ENCODE data around the gene DACH2.

The DACH2 gene

GRCh38 chrX:86322913-86323312 is 174.7 kb downstream of the DACH2 start:
- no peak for DNase-seq (ENCODE audit: low spot score)

DNA sequence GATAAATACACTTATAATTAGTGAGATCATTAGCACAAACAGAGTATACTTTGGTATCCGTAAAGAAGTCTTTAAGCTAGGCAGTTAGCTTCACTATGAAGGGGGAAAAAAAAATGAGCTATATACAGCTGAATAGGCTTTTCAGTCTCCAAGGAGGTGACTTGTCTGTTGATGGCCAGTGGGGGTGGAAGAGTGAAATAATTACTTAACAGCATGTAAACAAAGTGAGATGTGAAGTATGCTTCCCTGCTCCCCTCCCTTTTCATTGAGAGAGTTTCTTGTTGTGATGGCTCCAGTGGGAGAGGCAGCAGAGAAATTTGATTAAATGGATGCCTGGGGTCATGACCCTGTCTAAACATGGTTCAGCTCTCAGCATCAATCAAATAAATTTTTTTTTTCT is 180.9 kb downstream of the DACH2 start:
- DNase-seq (ENCODE audit: low spot score): no peak

- no peak for DNase-seq (ENCODE audit: low spot score)
These were observed 200.4 kb downstream of the DACH2 start for GRCh38 chrX:86348669-86349068.

DNA sequence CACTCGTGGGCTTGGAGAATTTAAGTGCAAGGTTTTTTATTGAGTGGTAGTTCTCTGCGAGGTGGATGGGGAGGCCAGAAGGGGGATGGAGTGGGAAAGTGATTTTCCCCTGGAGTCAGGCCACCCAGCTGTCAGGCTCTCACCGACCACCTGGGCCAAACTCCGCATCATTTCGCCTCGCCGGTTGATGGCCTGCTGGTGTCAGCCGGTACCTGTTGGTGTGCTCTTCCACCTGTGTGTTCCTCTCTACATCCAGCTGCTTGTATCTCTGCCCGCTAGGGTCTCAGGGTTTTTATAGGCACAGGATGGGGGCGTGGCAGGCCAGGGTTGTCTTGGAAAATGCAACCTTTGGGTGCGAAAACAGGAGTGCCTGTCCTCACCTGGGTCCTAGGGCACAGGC is 200.9 kb downstream of the DACH2 start:
- no peak for DNase-seq (ENCODE audit: low spot score)

DNA sequence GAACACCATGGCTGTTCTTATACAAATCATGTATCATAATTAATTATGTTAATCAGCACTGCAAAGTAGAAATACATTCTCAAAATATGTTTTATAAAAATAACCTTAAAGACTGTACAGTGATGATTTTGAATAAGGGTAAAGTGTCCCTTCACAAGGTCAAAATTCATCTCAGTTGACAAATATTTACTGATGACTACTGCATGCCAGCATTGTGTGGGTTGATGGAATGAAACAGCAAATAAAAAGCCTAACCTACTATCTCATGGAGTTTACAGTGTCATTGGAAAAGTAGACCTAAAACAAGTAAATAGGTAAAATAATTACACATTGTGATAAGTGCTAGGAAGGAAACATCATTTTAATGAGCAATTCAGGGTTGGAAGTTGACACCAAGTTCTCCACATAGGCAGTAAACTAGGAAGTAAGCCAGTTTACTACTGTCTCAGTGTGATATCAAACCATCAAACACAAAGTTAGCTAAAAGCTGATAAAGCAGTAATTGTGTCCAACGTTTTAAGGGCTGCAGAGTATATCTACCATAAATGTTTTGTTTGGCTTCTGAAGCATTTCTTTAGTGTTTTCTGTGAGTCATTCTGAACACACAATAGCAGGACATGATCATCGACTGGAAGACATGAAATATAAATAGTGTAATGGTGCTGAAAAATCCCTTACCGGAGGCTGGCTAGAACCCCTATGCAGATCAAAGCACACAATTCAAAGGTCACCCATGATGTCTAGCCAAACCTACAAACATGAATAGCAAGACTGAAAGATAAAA is 221.8 kb downstream of the DACH2 start:
- DNase-seq (ENCODE audit: low spot score): no peak

DNA sequence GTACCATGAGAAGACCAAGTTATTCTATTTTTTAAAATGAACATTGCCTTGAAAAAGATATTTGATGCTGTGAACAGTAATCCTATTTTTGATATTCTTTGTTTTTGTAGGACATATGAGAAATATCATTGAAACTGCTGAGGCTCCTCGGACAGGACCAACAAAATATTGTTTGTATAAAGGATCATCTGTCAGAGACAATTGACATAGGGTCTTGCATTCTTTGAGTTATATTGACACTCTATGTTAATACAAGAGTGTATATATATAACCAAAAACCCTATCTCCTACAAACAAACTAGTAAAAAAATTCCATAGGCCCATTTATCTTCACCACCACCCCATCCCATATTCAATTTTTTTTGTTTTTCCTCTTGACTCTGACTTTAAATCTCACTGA is 222.7 kb downstream of the DACH2 start:
- DNase-seq (ENCODE audit: low spot score): no peak

GRCh38 chrX:86379209-86379608 is 231.0 kb downstream of the DACH2 start:
- DNase-seq (ENCODE audit: low spot score): no peak

GRCh38 chrX:86383681-86384540 is 235.7 kb downstream of the DACH2 start:
- DNase-seq (ENCODE audit: low spot score): no peak

- DNase-seq (ENCODE audit: low spot score): no peak
These were observed 259.1 kb downstream of the DACH2 start for GRCh38 chrX:86407371-86407770.

- no peak for DNase-seq (ENCODE audit: low spot score)
These were observed 273.5 kb downstream of the DACH2 start for GRCh38 chrX:86421771-86422170.

DNA sequence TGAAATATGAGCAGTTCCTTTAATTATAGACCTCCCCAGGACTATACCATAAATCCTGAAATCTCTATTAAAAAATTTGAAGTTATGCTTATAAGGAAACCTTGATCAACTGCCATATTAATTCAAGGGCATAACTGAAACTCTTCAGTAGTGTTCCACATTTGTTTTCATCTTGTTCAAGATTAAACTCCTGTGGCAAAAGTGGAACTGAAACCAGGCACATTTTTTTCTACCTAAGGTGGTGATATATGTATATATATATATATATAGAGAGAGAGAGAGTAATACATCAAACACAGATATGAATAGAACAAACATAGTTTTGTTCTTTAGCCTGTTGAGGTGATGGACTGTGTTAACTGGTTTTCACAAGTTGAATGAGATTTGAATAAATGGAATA is 287.9 kb downstream of the DACH2 start:
- DNase-seq (ENCODE audit: low spot score): no peak

DNA sequence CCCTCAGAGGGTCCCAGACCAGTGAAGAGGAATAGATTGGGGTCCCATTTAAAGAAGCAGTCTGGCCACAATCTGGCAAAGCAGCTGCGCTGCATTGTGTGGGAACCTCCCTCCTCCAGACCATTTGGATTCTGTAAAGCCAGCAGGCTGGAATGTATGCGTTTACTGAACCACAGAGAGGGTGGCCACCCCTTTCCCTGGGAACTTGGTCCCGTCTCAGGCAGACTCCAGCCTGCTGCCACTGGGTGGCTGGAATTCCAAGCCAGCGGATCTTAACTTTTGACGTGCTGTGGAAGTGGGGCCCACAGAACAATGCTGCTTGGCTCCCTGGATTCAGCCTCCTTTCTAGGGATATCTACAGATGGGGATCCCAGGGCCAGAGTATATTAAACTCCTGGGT is 307.2 kb downstream of the DACH2 start:
- no peak for DNase-seq (ENCODE audit: low spot score)

- DNase-seq (ENCODE audit: low spot score): no peak
These were observed 312.5 kb downstream of the DACH2 start for GRCh38 chrX:86460760-86461159.

GRCh38 chrX:86504297-86504696 is 356.0 kb downstream of the DACH2 start:
- DNase-seq (ENCODE audit: low spot score): no peak

DNA sequence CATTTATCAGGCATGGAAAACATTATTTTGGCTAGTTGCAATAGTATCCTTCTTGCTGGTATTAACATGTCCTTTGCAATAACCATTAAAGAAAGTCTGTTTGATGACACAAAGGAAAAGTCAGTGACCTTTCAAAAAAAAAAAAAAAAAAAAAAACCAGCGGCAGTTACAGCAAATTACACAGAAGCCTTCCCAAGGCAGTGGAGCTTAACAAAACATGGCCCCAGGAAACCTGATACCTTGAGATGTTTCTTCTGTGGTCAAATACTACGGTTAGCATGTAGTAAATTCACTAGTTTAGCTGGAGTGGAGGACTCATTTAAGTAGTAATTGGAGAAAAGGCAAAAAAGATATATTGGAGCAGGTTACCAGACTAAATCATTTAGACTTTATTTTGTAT is 359.1 kb downstream of the DACH2 start:
- DNase-seq (ENCODE audit: low spot score): no peak

DNA sequence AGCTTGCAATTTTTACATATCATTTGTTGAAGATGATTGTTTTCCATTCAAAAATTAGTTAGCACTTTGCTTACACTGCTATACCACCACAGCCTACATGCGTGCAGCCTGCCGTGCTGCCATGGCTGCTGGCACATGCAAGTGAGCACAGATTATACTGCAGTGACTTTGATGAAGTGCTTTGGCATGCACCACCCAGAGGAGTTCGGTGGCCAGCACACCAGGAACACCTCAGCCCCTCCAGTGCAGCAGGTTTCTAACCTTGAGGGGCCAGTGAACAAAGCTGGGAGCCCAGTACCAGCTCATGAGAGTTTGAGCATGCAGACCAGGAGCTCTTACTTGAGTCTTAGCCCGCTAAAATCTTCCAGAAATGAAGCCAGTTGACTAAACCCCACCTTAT is 431.5 kb downstream of the DACH2 start:
- DNase-seq (ENCODE audit: low spot score): no peak

- no peak for DNase-seq (ENCODE audit: low spot score)
These were observed 456.4 kb downstream of the DACH2 start for GRCh38 chrX:86604607-86605006.

- no peak for DNase-seq (ENCODE audit: low spot score)
These were observed 548.7 kb downstream of the DACH2 start for GRCh38 chrX:86696951-86697350.

DNA sequence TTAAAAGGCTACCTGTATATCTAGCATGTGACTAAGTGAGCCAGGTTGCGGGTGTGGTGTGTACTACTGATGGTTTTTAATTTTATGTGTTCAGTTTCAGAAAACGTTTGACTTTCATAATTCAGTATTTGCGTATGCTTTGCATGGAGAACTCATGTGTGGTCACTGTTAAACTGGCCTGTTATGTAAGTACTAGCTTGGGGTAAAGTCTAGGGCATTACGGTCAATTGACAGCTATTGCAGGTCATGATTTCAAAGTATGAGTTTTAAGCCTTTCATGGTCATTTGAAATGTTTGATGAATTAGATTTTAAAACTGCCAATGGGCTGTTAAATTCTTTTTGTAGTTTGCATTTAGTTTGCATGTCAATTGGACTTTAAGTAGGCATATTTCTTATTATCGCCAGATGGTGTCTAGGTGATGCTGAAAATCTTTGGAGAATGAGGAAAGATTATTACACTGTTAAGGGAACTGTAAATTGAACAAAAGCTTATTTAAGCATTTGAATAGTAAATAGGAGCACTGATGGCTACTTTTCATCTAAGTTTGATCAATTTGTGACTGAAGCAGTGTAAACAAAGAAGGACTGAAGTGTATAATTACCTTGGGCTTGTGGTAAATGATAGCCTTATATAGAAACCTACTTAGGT is 563.4 kb downstream of the DACH2 start:
- no peak for DNase-seq (ENCODE audit: low spot score)

- DNase-seq (ENCODE audit: low spot score): no peak
These were observed 566.2 kb downstream of the DACH2 start for GRCh38 chrX:86714441-86714840.

- DNase-seq (ENCODE audit: low spot score): no peak
These were observed 576.0 kb downstream of the DACH2 start for GRCh38 chrX:86724277-86724676.

DNA sequence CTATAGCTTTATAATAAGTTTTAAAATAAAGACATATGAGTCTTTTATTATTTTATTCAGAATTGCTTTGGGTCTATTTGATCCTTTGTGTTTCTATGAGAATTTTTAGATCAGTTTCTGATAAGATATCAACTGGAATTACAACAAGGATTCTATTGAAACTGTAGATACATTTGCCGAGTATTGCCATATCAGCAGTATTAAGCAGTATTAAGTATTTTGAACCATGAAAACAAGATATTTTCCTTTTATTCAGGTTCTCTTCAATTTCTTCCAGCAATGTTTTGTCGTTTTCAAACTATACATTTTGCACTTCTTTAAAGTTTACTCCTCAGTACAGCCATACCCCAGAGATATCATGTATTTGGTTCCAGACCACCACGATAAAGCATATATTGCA is 598.8 kb downstream of the DACH2 start:
- no peak for DNase-seq (ENCODE audit: low spot score)

- no peak for DNase-seq (ENCODE audit: low spot score)
These were observed 657.0 kb downstream of the DACH2 start for GRCh38 chrX:86805241-86805640.

Data from cerebellar cortex (tissue), 1 donor.